H1 (cell line): ENCODE measurements around the gene TPBGL. TPM values are rescaled to one million over a fixed set of nuclear protein-coding genes. Genes with fewer than 3 reads are reported as not detected.

Source experiments
- CTCF ChIA-PET: fragments of 300-600 bp; sonication (Branson Sonifier 250); formaldehyde crosslinking; loops from one replicate; lab custom pipeline; 2021; ENCODE audit not compliant: partially characterized antibody; lab: Charles Lee
- POLR2A ChIA-PET: fragments of 300-600 bp; sonication (Branson Sonifier 250); formaldehyde crosslinking; loops from one replicate; lab custom pipeline; 2021; ENCODE audit warnings: inconsistent platforms; ENCODE audit not compliant: partially characterized antibody; lab: Charles Lee
- DNase-seq, 2 experiments: peaks; one replicate each; pipeline versions ENCODE4 v3.0.0 to v3.0.0-alpha.2; 2010 to 2022; ENCODE audit warnings: low spot score in 2 of 2, low read depth in 1 of 2, mixed read lengths in 1 of 2
- FAIRE-seq: peaks from 2 replicates; lab custom pipeline; 2011; peaks lifted over from hg19 to GRCh38; lab: Jason Lieb, UNC
- H2AFZ ChIP-seq: 2 replicates; pipeline ENCODE4 v1.8.1; 2012; ENCODE audit warnings: low read length, inconsistent platforms
- H2AK5ac ChIP-seq: 2 replicates; pipeline ENCODE4 v1.6.1; 2013; ENCODE audit warnings: low read depth, low read length
- H2BK120ac ChIP-seq: replicated peaks from 2 replicates; pipeline ENCODE3; 2013; ENCODE audit warnings: low read depth, low read length, inconsistent platforms
- H2BK12ac ChIP-seq: 2 replicates; pipeline ENCODE4 v1.6.1; 2013; ENCODE audit warnings: low read depth, low read length
- H2BK15ac ChIP-seq: 2 replicates; pipeline ENCODE4 v1.6.1; 2013; ENCODE audit warnings: low read length
- H2BK20ac ChIP-seq: 2 replicates; pipeline ENCODE4 v1.6.1; 2013; ENCODE audit warnings: low read length
- H2BK5ac ChIP-seq: 2 replicates; pipeline ENCODE4 v1.6.1; 2013; ENCODE audit warnings: low read depth, low read length
- H3K14ac ChIP-seq: 2 replicates; pipeline ENCODE4 v1.6.1; 2013; ENCODE audit warnings: inconsistent platforms; ENCODE audit not compliant: insufficient read length
- H3K18ac ChIP-seq: 2 replicates; pipeline ENCODE4 v1.6.1; 2013; ENCODE audit warnings: low read length; ENCODE audit errors: extremely low read depth
- H3K23ac ChIP-seq: 2 replicates; pipeline ENCODE4 v1.6.1; 2013; ENCODE audit warnings: inconsistent platforms; ENCODE audit not compliant: insufficient read length
- H3K23me2 ChIP-seq: 2 replicates; pipeline ENCODE4 v1.6.1; 2013; ENCODE audit warnings: low read depth, low read length
- H3K27ac ChIP-seq: 2 replicates; pipeline ENCODE4 v1.6.1; 2011; ENCODE audit warnings: low read depth, low read length, inconsistent platforms
- H3K27me3 ChIP-seq, 4 experiments: replicated peaks in 1 of 4; 1 replicate in 1 of 4; 2 replicates in 3 of 4; pipeline versions ENCODE4 v1.6.1 to v1.8.1; 2011 to 2013; ENCODE audit warnings: low read length in 3 of 4, mild to moderate bottlenecking in 3 of 4, inconsistent platforms in 2 of 4, mixed read lengths in 2 of 4, moderate library complexity in 1 of 4; ENCODE audit not compliant: control insufficient read depth in 3 of 4, insufficient read depth in 3 of 4; ENCODE audit errors: extremely low read depth in 1 of 4
- H3K36me3 ChIP-seq, 4 experiments: 2 replicates each; pipeline versions ENCODE4 v1.6.1 to v1.8.1; 2011 to 2013; ENCODE audit warnings: mild to moderate bottlenecking in 4 of 4, low read length in 3 of 4, moderate library complexity in 2 of 4, control low read depth in 1 of 4, inconsistent platforms in 1 of 4; ENCODE audit not compliant: insufficient read depth in 4 of 4, control insufficient read depth in 2 of 4
- H3K4ac ChIP-seq: replicated peaks from 2 replicates; pipeline ENCODE3; 2013; ENCODE audit warnings: low read length, low read depth, mixed read lengths, inconsistent platforms; ENCODE audit not compliant: insufficient read length
- H3K4me1 ChIP-seq, 4 experiments: replicated peaks in 1 of 4; 1 replicate in 1 of 4; 2 replicates in 3 of 4; pipeline versions ENCODE4 v1.6.1 to v1.8.1; 2011 to 2013; ENCODE audit warnings: low read length in 3 of 4, inconsistent platforms in 2 of 4, mixed read lengths in 1 of 4; ENCODE audit not compliant: insufficient read depth in 4 of 4, control insufficient read depth in 3 of 4
- H3K4me2 ChIP-seq, 2 experiments: 2 replicates each; pipeline versions ENCODE4 v1.6.1 to v1.8.1; 2011 to 2013; ENCODE audit warnings: low read depth in 2 of 2, low read length in 2 of 2, control low read depth in 1 of 2, inconsistent platforms in 1 of 2, mild to moderate bottlenecking in 1 of 2; ENCODE audit not compliant: insufficient read depth in 1 of 2
- H3K4me3 ChIP-seq, 4 experiments: fragments of 200-600, 300-600 bp in 1 of 4; sonication (generic), shearing (Covaris generic), sonication (Bioruptor Twin) in 1 of 4; 2 replicates each; pipeline versions ENCODE4 v1.5.1 to v1.8.1; 2011 to 2016; ENCODE audit warnings: low read length in 4 of 4, low read depth in 3 of 4, control low read depth in 2 of 4, inconsistent platforms in 2 of 4, mild to moderate bottlenecking in 2 of 4, mixed read lengths in 1 of 4, moderate library complexity in 1 of 4; ENCODE audit not compliant: insufficient read depth in 2 of 4; ENCODE audit errors: extremely low read depth in 1 of 4
- H3K56ac ChIP-seq: replicated peaks from 2 replicates; pipeline ENCODE3; 2013; ENCODE audit warnings: low read depth, mild to moderate bottlenecking, mixed read lengths, low read length, inconsistent platforms; ENCODE audit not compliant: insufficient read length
- H3K79me1 ChIP-seq: 2 replicates; pipeline ENCODE4 v1.6.1; 2013; ENCODE audit warnings: low read depth, low read length, control low read depth
- H3K79me2 ChIP-seq, 2 experiments: 2 replicates each; pipeline versions ENCODE4 v1.6.1 to v1.8.1; 2012 to 2013; ENCODE audit warnings: low read length in 2 of 2, mild to moderate bottlenecking in 2 of 2, inconsistent platforms in 1 of 2; ENCODE audit not compliant: insufficient read depth in 2 of 2, control insufficient read depth in 1 of 2
- H3K9ac ChIP-seq, 4 experiments: replicated peaks in 1 of 4; 1 replicate in 1 of 4; 2 replicates in 3 of 4; pipeline versions ENCODE4 v1.6.1 to v1.8.1; 2011 to 2013; ENCODE audit warnings: low read depth in 3 of 4, low read length in 3 of 4, control low read depth in 2 of 4, mild to moderate bottlenecking in 2 of 4, moderate library complexity in 2 of 4, inconsistent platforms in 1 of 4; ENCODE audit errors: extremely low read depth in 1 of 4
- H3K9me3 ChIP-seq, 2 experiments: 2 replicates each; pipeline versions ENCODE4 v1.6.1 to v1.8.1; 2012 to 2013; ENCODE audit warnings: mild to moderate bottlenecking in 2 of 2, moderate library complexity in 2 of 2, control low read depth in 1 of 2, inconsistent platforms in 1 of 2, low read depth in 1 of 2, low read length in 1 of 2, mixed read lengths in 1 of 2; ENCODE audit not compliant: insufficient read depth in 2 of 2
- H4K20me1 ChIP-seq, 2 experiments: replicated peaks in 1 of 2; 2 replicates each; pipeline versions ENCODE3 to v1.8.1; 2011 to 2013; ENCODE audit warnings: inconsistent platforms in 2 of 2, low read length in 2 of 2, mild to moderate bottlenecking in 1 of 2; ENCODE audit not compliant: insufficient read depth in 2 of 2, control insufficient read depth in 1 of 2
- H4K5ac ChIP-seq: 2 replicates; pipeline ENCODE4 v1.6.1; 2013; ENCODE audit warnings: low read length, low read depth, mixed read lengths, inconsistent platforms; ENCODE audit not compliant: insufficient read length
- H4K8ac ChIP-seq: 2 replicates; pipeline ENCODE4 v1.8.0; 2013; ENCODE audit warnings: mild to moderate bottlenecking, moderate library complexity, low read length, inconsistent platforms; ENCODE audit not compliant: insufficient read depth; ENCODE audit errors: extremely low read depth
- H4K91ac ChIP-seq: replicated peaks from 2 replicates; pipeline ENCODE3; 2013; ENCODE audit warnings: low read length, mixed read lengths, inconsistent platforms; ENCODE audit not compliant: insufficient read length
- GABPA ChIP-seq: IDR thresholded peaks from 2 replicates; pipeline ENCODE4 v1.6.1; 2011; ENCODE audit warnings: mild to moderate bottlenecking, low read length, moderate library complexity, borderline replicate concordance; ENCODE audit not compliant: insufficient read depth
- HDAC2 ChIP-seq, 2 experiments: fragments of 300-600 bp in 1 of 2; sonication (generic) in 1 of 2; IDR thresholded peaks; 2 replicates each; pipeline ENCODE4 v1.6.1; 2011 to 2012; ENCODE audit warnings: low read depth in 2 of 2, low read length in 2 of 2, mild to moderate bottlenecking in 2 of 2, moderate library complexity in 2 of 2, borderline replicate concordance in 1 of 2, inconsistent platforms in 1 of 2
- JUN ChIP-seq: IDR thresholded peaks from 2 replicates; pipeline ENCODE4 v1.6.1; 2011; ENCODE audit warnings: low read depth, mild to moderate bottlenecking, improper control_type of control experiment, low read length
- MAFK ChIP-seq: IDR thresholded peaks from 2 replicates; pipeline ENCODE4 v1.6.1; 2012; ENCODE audit warnings: low read depth, mild to moderate bottlenecking, improper control_type of control experiment, low read length
- MAX ChIP-seq: IDR thresholded peaks from 2 replicates; pipeline ENCODE4 v1.6.1; 2012; ENCODE audit warnings: inconsistent platforms
- RAD21 ChIP-seq, 2 experiments: IDR thresholded peaks in 1 of 2; conservative IDR thresholded peaks in 1 of 2; 2 replicates each; pipeline ENCODE4 v1.6.1; 2011; ENCODE audit warnings: low read depth in 2 of 2, low read length in 2 of 2, improper control_type of control experiment in 1 of 2, inconsistent platforms in 1 of 2, mild to moderate bottlenecking in 1 of 2, moderate library complexity in 1 of 2
- SP2 ChIP-seq: IDR thresholded peaks from 2 replicates; pipeline ENCODE4 v1.6.1; 2012; ENCODE audit warnings: mild to moderate bottlenecking, low read length, inconsistent platforms
- SRF ChIP-seq: IDR thresholded peaks from 2 replicates; pipeline ENCODE4 v1.6.1; 2011; ENCODE audit warnings: mild to moderate bottlenecking, low read depth, low read length, moderate library complexity
- YY1 ChIP-seq: IDR thresholded peaks from 2 replicates; pipeline ENCODE4 v1.6.1; 2011; ENCODE audit warnings: low read depth, mild to moderate bottlenecking, low read length
- WGBS, 2 experiments: shearing (Covaris generic) in 1 of 2; methylation state at CpG; one replicate each; pipeline versions ENCODE4 v1.1.6 to v1.1.7; 2013 to 2015; ENCODE audit warnings: low lambda C conversion rate in 2 of 2, mixed read lengths in 2 of 2, inconsistent platforms in 1 of 2, low coverage in 1 of 2, missing lambda C conversion rate in 1 of 2; ENCODE audit not compliant: insufficient replicate concordance in 2 of 2, insufficient coverage in 1 of 2, insufficient read length in 1 of 2; ENCODE audit errors: extremely low coverage in 1 of 2, missing lambda C conversion rate in 1 of 2; 5-methylcytosine and 5-hydroxymethylcytosine counted together
- polyA plus RNA-seq, 7 experiments: library from polyadenylated mRNA; depleted of rRNA in 3 of 7; stranded (reverse) in 5 of 7; unstranded in 2 of 7; fragments of >200 nt in 5 of 7; fragments of 200-250 nt in 2 of 7; gene quantifications; 1 replicate in 5 of 7; 2 replicates in 1 of 7; 4 replicates in 1 of 7; pipeline versions ENCODE4 v1.2.1 to v1.2.3, GENCODE V29; 2011 to 2013; ENCODE audit warnings: missing spikeins in 2 of 7, mixed read lengths in 2 of 7
- total RNA-seq: library from RNA; stranded (reverse); fragmentation: NEBNext Ultra II Directional; extraction: Animal tissue kit (Norgen Biotek cat#: 25700); gene quantifications from 2 replicates; pipeline ENCODE4 v1.2.1, GENCODE V29; 2021

Gene TPBGL
- total and polyA plus RNA-seq, 2 of the 8 experiments (the other 6 are each of a cell fraction or from before 2014, with no cell fraction given): 0.26 to 0.37 TPM

DNA sequence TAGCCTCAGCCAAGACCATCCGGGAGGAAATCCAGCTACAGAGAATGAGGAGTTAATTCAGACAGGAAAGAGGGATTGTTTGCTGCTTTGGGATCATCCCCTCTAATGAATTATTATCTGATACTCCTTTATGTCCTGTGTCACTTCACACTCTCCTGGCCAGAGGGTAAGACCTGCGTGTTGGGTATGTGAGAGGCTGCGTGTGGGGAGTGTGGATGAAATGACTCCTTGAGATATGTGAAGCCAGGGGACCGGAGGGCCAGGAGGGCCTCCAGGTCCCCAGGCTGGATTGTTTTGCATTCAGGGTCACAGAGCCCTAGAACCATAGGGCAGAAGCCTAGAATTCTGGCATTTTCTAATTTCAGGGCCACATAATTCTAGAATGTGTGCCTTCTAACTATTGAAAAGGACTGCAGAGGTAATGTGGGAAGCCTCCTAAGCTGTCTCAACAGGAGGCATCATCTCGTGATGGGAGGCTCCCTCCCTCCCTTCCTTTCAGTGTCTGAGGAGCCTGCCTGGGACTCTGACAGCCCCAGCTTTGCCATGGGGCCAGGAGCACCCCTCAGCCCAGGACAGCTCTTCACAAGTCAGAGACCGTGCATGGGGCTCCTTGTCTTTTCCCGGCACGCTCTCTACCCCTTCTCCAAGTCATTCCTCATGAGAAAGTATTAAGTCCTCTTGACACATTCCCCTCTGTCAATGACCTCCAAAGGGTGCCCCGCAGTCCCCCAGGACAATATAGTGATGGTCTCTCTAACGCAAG, 3.7 kb downstream of the TPBGL start:
- H2BK5ac ChIP-seq: no peak overlapping the region
- ChIA-PET CTCF (interaction anchor here (0.6 to 34.9 kb wide), 17 partner anchors 11 to 222 kb away, joined by 3 to 952 read pairs (median 4); partner anchors contain the start of genes SLCO2B1 and TPBGL), POLR2A (interaction anchor here (0.8 to 1.6 kb wide), 3 partner anchors 14 to 156 kb away, joined by 3 read pairs; no protein-coding TSS in a partner anchor)
- WGBS, 2 experiments: 78% methylated on average over 10 of the region's 10 CpGs; no CpG with 5 or more reads in 1 of the 2 experiments
- no peaks in the 10 kb centered on the region for H3K9me3 ChIP-seq
- H4K91ac ChIP-seq: no peak overlapping the region
- peaks cover 24 to 50% (median 40%) of the 10 kb centered on the region in 4 experiments for H3K27me3 ChIP-seq
- no peak overlapping the region for H3K9ac ChIP-seq
- H2AFZ ChIP-seq: no peak overlapping the region
- no peaks in the 10 kb centered on the region for H3K79me1 ChIP-seq
- H2BK12ac ChIP-seq: no peak overlapping the region
- no peak overlapping the region for H2AK5ac ChIP-seq
- peaks cover 0 to 3% of the 10 kb centered on the region in 2 experiments for H4K20me1 ChIP-seq
- H3K79me2 ChIP-seq: no peaks in the 10 kb centered on the region
- H3K18ac ChIP-seq: no peak overlapping the region
- no peak overlapping the region for H2BK15ac ChIP-seq
- H3K36me3 ChIP-seq: no peaks in the 10 kb centered on the region
- FAIRE-seq (no peak), DNase-seq (no peak)
- no peak overlapping the region for H3K27ac ChIP-seq
- no peak overlapping the region for H3K14ac ChIP-seq
- H3K4me1 ChIP-seq: peaks cover 2 to 12% (median 6%) of the 10 kb centered on the region in 4 experiments
- H4K5ac ChIP-seq: no peak overlapping the region
- peaks cover 12% of the 10 kb centered on the region; the same call in 1 of the 2 replicates for H3K23me2 ChIP-seq
- no peak overlapping the region for H3K4me2 ChIP-seq
- H3K23ac ChIP-seq: no peak overlapping the region
- TF ChIP-seq SP2 (no peak), MAFK (no peak), YY1 (no peak), JUN (no peak), SRF (no peak), RAD21 (IDR thresholded peaks at IDR 0.05 in 1 of 2, conservative IDR thresholded peaks at IDR 0.05 in 1 of 2; ENCODE audit: low read depth in 2 of 2, low read length in 2 of 2) (no peak), GABPA (no peak), HDAC2 (IDR thresholded peaks at IDR 0.05; ENCODE audit: borderline replicate concordance in 1 of 2, low read depth in 2 of 2, low read length in 2 of 2) (no peak), MAX (no peak)
- no peak overlapping the region for H3K56ac ChIP-seq
- no peak overlapping the region for H2BK20ac ChIP-seq
- no peak overlapping the region for H2BK120ac ChIP-seq
- H3K4ac ChIP-seq: no peak overlapping the region
- no peak overlapping the region for H3K4me3 ChIP-seq
- H4K8ac ChIP-seq: no peak overlapping the region; the same call in 1 of the 2 replicates
